ENCODE data around the gene PRR23B.
"Not testable (repeated sequence)": the region's sequence is repeated elsewhere in the genome, so short reads cannot be mapped to it uniquely, and the experiment has no call there.

PRR23B gene

DNA sequence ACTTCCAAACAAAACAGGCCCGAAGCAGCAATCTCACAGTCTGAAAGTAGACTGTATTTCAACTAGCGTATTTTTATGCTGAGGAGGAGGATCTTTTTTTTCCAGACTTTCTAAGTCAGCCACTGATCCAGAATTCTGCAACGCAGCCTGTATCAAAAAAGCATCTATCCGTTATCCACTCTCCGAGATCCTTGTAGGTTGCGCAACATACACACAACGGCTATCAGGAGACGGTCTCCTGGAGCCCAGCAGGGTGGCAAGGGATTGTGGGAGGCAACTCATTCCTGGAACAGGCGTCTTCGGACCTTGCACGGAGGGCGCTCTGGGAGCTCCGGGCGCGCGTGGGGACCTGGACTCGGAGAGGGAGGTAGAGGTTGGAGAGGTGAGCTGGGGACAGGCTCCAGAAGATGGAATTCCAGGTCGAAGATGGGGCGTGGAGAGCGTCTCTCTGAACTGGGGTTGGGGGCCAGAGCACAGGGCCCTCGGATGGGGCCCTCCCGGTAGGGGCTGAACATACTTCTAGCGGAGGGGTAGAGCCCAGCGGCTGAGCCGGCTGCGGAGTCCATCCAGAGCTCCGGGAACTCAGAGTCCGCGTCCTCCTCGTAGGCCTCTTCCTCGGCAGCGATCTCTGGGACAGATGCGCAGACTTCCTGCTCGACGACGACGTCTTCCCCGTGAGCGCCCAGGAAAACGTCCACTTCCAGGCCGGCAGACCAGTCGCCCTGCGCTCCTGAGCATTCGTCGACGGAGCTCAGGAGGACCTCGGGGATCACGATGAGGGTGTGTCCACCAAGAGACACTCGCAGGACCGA lies 23.0 kb upstream of the PRR23B start:
- Histone ChIP-seq H3K36me3 (ENCODE audit: insufficient read depth) (no peaks in the 10 kb centered on the region), H3K27ac (no peak overlapping the region), H3K9ac (no peak overlapping the region), H3K27me3 (ENCODE audit: insufficient read depth, low read depth) (no peaks in the 10 kb centered on the region), H3K4me1 (ENCODE audit: low read depth, poor library complexity, severe bottlenecking) (no peaks in the 10 kb centered on the region), H2AFZ (ENCODE audit: low read depth) (no peak overlapping the region), H4K20me1 (ENCODE audit: insufficient read depth) (no peaks in the 10 kb centered on the region; the same call in 1 of the 2 replicates), H3K79me2 (ENCODE audit: insufficient read depth, low read depth) (no peaks in the 10 kb centered on the region), H3K4me2 (no peak overlapping the region), H3K4me3 (IDR thresholded peaks at IDR 0.05; ENCODE audit: insufficient read depth, low read depth, low read length) (no peak overlapping the region)
- no peak for TF ChIP-seq CTCF (conservative IDR thresholded peaks at IDR 0.05; ENCODE audit: low read depth, low read length)

DNA sequence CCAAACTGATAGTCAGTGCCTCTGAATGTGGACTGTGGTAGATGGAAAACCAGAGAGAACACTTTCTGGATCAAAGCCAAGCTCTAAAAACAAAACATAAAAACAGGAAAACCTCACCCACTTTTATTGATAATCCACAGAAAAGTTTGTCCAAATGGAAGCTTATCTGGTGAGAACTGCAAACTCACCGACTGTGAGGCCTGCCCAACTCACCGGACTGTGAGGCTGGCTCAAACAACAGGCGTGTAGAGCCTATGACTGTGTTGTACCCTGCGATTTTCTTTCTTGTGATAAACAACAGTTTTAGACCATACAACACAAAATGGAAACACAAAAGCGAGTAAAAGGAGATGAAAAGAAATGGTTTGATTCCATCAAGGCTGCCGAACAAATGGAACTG lies 16.8 kb upstream of the PRR23B start:
- Histone ChIP-seq H2AFZ (ENCODE audit: low read depth) (no peak overlapping the region), H3K36me3 (ENCODE audit: insufficient read depth) (no peaks in the 10 kb centered on the region), H3K4me3 (IDR thresholded peaks at IDR 0.05; ENCODE audit: insufficient read depth, low read depth, low read length) (no peak overlapping the region), H3K4me2 (no peak overlapping the region), H3K27ac (no peak overlapping the region), H3K9ac (no peak overlapping the region), H3K27me3 (ENCODE audit: insufficient read depth, low read depth) (no peaks in the 10 kb centered on the region), H4K20me1 (ENCODE audit: insufficient read depth) (no peaks in the 10 kb centered on the region), H3K4me1 (ENCODE audit: low read depth, poor library complexity, severe bottlenecking) (no peaks in the 10 kb centered on the region), H3K79me2 (ENCODE audit: insufficient read depth, low read depth) (no peaks in the 10 kb centered on the region)
- TF ChIP-seq CTCF (conservative IDR thresholded peaks at IDR 0.05; ENCODE audit: low read depth, low read length): no peak

- Histone ChIP-seq H3K27ac (no peak overlapping the region), H3K79me2 (ENCODE audit: insufficient read depth, low read depth) (no peaks in the 10 kb centered on the region), H3K4me3 (IDR thresholded peaks at IDR 0.05; ENCODE audit: insufficient read depth, low read depth, low read length) (no peak overlapping the region), H3K9ac (no peak overlapping the region), H3K4me2 (no peak overlapping the region), H2AFZ (ENCODE audit: low read depth) (no peak overlapping the region), H3K4me1 (ENCODE audit: low read depth, poor library complexity, severe bottlenecking) (no peaks in the 10 kb centered on the region), H4K20me1 (ENCODE audit: insufficient read depth) (no peaks in the 10 kb centered on the region), H3K27me3 (ENCODE audit: insufficient read depth, low read depth) (no peaks in the 10 kb centered on the region), H3K36me3 (ENCODE audit: insufficient read depth) (no peaks in the 10 kb centered on the region)
- no peak for TF ChIP-seq CTCF (conservative IDR thresholded peaks at IDR 0.05; ENCODE audit: low read depth, low read length)
Measured at GRCh38 chr3:139032326-139033002, 11.7 kb upstream of the PRR23B start.

DNA sequence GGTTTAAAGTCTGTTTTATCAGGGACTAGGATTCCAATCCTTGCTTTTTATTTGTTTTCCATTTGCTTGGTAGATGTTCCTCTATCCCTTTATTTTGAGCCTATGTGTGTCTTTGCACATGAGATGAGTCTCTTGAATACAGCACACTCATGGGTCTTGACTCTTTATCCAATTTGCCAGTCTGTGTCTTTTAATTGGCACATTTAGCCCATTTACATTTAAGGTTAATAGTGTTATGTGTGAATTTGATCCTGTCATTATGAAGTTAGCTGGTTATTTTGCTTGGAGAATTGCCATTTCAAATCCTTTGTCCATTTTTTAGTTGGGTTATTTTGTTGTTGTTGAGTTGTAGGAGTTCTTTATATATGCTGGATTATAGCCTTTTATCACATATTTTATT lies 9.8 kb upstream of the PRR23B start:
- not testable (repeated sequence) for H3K4me1 ChIP-seq (ENCODE audit: low read depth, poor library complexity, severe bottlenecking); H4K20me1 ChIP-seq (ENCODE audit: insufficient read depth); H3K4me3 ChIP-seq (IDR thresholded peaks at IDR 0.05; ENCODE audit: insufficient read depth, low read depth, low read length); H3K27me3 ChIP-seq (ENCODE audit: insufficient read depth, low read depth); H3K36me3 ChIP-seq (ENCODE audit: insufficient read depth); H3K9ac ChIP-seq; H3K79me2 ChIP-seq (ENCODE audit: insufficient read depth, low read depth); H3K4me2 ChIP-seq; H2AFZ ChIP-seq (ENCODE audit: low read depth); H3K27ac ChIP-seq

DNA sequence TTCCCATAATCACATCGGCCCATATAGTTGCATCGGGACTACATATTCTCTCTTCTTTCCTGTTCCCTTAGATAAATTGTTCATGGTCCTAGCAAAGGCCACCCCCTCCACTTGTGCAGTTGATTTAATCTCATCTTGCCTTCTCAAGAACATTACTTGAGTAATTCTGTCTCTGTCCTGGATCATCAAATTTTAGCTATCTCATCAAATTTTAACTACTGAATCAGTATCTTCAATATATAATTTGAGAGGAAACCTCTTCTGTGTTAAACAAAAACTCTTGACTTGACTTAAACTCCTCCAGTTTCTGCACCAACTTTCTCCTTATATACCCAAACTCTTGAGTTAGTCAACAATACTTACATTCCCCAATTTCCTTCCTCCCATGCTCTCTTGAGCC lies 4.2 kb upstream of the PRR23B start:
- no peak overlapping the region for H3K4me3 ChIP-seq (IDR thresholded peaks at IDR 0.05; ENCODE audit: insufficient read depth, low read depth, low read length)
- no peaks in the 10 kb centered on the region for H3K36me3 ChIP-seq (ENCODE audit: insufficient read depth)
- H3K79me2 ChIP-seq (ENCODE audit: insufficient read depth, low read depth): no peaks in the 10 kb centered on the region
- no peaks in the 10 kb centered on the region for H3K4me1 ChIP-seq (ENCODE audit: low read depth, poor library complexity, severe bottlenecking)
- H3K9ac ChIP-seq: no peak overlapping the region
- no peak overlapping the region for H2AFZ ChIP-seq (ENCODE audit: low read depth)
- no peak overlapping the region for H3K4me2 ChIP-seq
- no peaks in the 10 kb centered on the region for H3K27me3 ChIP-seq (ENCODE audit: insufficient read depth, low read depth)
- no peak for TF ChIP-seq CTCF (conservative IDR thresholded peaks at IDR 0.05; ENCODE audit: low read depth, low read length)
- H4K20me1 ChIP-seq (ENCODE audit: insufficient read depth): no peaks in the 10 kb centered on the region
- no peak overlapping the region for H3K27ac ChIP-seq
